GM13977 (cell line): ENCODE data around the gene ACTN4.
A peak's percentile ranks its signal among the peaks of the same experiment; 100 is the strongest.
"Not testable (repeated sequence)": the region's sequence is repeated elsewhere in the genome, so short reads cannot be mapped to it uniquely, and the experiment has no call there.

Source experiments
- DNase-seq: peaks from one replicate; pipeline ENCODE4 v3.0.0; 2012; ENCODE audit warnings: low spot score
- in situ Hi-C: fragments of 300-500 bp; cut with MboI; formaldehyde crosslinking; loops from one replicate; pipeline ENCODE4 v1.12.0; 2022; ENCODE audit warnings: low sequenced_read_pairs, low pct_unique_long_range_greater_than_20kb, mixed read lengths, inconsistent platforms; ENCODE audit not compliant: unreplicated experiment
- TF ChIP-seq, protein P1 (sequence below): IDR thresholded peaks from 2 replicates; pipeline ENCODE4 v1.5.1; 2012; ENCODE audit warnings: mild to moderate bottlenecking, control low read depth; ENCODE audit not compliant: insufficient read depth; ENCODE audit errors: extremely low read depth, missing control alignments

Gene ACTN4

DNA sequence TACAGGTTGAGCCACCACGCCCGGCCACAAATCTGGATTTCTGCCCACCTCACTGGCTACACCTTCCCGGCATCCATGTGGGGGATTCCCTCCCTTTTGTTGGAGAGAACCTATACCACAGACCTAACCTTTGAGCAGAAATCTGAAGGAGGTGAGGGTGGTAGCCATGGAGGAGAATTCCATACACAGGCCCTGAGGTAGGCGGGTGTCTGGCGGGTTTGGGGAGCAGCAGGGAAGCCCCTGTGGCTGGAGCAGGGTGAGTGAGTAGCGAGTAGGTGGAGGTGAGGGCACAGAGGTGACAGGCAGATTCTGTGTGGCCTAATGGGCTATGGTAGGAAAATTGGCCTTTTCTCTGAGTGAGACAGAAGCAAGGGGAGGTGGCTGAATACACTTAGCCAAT lies 17.9 kb upstream of the ACTN4 start:
- in situ Hi-C loops = no loop called here
- TF ChIP-seq, protein P1, sequence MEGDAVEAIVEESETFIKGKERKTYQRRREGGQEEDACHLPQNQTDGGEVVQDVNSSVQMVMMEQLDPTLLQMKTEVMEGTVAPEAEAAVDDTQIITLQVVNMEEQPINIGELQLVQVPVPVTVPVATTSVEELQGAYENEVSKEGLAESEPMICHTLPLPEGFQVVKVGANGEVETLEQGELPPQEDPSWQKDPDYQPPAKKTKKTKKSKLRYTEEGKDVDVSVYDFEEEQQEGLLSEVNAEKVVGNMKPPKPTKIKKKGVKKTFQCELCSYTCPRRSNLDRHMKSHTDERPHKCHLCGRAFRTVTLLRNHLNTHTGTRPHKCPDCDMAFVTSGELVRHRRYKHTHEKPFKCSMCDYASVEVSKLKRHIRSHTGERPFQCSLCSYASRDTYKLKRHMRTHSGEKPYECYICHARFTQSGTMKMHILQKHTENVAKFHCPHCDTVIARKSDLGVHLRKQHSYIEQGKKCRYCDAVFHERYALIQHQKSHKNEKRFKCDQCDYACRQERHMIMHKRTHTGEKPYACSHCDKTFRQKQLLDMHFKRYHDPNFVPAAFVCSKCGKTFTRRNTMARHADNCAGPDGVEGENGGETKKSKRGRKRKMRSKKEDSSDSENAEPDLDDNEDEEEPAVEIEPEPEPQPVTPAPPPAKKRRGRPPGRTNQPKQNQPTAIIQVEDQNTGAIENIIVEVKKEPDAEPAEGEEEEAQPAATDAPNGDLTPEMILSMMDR = no peak

DNA sequence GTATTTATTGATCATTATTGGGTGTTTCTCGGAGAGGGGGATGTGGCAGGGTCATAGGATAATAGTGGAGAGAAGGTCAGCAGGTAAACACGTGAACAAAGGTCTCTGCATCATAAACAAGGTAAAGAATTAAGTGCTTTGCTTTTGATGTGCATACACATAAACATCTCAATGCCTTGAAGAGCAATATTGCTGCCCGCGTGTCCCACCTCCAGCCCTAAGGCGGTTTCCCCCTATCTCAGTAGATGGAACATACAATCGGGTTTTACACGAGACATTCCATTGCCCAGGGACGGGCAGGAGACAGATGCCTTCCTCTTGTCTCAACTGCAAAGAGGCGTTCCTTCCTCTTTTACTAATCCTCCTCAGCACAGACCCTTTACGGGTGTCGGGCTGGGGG lies 16.1 kb upstream of the ACTN4 start:
- not testable (repeated sequence) for DNase-seq
- in situ Hi-C loops = loop anchor here (5.0 kb wide), 1 partner anchor 84 kb away; no protein-coding TSS in a partner anchor

More for the DNA sequence above, 17.9 kb upstream of the ACTN4 start:
- no peak for DNase-seq

DNA sequence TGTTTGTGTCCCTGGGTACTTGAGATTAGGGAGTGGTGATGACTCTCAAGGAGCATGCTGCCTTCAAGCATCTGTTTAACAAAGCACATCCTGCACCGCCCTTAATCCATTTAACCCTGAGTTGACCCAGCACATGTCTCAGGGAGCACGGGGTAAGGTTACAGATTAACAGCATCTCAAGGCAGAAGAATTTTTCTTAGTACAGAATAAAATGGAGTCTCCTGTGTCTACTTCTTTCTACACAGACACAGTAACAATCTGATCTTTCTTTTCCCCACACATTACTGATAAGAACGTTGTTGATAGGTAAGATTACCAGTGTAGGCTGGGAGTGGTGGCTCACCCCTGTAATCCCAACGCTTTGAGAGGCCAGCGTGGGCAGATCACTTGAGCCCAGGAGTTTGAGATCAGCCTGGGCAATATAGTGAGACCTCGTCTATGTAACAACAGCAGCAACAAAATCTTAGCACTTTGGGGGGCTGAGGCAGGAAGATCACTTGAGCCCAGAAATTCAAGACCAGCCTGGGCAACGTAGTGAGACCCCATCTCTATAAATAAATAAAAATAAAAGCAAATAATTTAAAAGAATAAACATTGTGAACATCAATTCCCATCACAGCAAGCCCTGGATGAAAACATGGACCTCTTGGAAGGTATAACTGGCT lies 15.5 kb upstream of the ACTN4 start:
- DNase-seq = not testable (repeated sequence)
- in situ Hi-C loops = loop anchor here (5.0 kb wide), 1 partner anchor 85 kb away; no protein-coding TSS in a partner anchor

DNA sequence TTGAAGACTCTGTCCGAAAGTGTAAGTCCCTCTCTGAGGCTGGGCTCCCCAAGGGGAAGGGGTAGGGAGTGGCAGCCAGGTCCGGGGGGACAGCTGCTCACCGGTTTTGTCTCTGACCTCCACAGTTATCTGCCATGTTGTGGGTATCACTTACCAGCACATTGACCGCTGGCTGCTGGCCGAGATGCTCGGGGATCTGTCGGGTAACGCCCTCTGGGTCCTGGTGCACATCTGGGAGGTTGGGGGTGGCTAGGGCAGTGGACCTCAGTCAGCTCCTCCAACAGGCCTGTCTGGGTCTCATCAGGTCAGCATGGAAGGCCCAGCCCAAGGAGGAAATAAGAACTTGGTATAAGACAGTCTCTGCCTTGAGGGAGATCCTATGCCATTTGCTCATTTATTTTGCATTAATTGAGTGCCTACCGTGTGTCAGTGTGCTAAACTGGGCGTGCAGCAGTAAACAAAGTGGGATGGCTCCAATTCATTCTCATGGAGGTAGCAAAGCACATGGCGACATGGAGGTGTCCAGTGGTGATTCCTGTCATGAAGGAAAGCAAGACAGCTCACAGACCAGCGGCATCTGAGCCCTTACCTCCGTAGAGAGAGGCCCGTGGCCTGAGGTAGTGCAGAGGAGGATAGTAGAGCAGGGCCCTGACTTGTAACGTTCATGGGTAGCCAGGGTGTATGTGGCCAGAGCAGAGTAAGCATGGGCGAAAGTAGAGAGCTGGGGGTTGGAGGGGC lies 14.8 kb upstream of the ACTN4 start:
- TF ChIP-seq, protein P1 = no peak
- no peak for DNase-seq
- in situ Hi-C loops = loop anchor here (5.0 kb wide), 1 partner anchor 85 kb away; no protein-coding TSS in a partner anchor

DNA sequence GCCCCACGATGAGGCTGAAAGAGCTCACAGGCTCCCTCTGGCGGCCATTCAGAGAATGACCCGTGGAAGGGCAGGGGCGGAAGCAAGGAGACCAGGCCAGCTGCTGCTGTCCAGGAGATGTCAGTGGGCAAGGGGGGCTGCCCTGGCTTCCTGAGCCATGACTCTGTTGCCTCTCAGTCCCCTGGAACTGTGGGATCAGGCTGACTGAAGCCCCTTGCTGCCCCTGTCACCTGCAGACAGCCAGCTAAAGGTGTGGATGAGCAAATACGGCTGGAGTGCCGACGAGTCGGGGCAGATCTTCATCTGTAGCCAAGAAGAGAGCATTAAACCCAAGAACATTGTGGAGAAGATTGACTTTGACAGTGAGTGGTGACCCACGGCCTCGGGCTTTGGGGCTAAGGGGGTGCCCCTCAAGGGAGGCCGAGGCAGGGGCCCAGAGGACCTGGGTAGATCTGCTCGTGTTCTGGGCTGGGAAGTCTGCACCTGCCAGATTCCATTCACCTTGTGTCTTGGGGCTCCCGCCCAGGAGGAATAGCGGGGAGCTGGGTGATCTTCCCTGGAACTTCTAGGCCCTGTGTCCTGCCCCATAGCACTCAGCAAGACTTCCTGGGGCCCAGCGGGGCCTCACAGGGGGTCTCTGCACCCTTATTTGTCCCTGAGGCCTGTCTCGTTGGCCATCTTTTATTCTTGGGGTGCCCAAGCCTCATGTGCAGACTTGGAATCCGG lies 12.5 kb upstream of the ACTN4 start:
- in situ Hi-C loops = loop anchor here (5.0 kb wide), 1 partner anchor 88 kb away; no protein-coding TSS in a partner anchor
- TF ChIP-seq, protein P1 = peak; percentile 89
- DNase-seq = peak; percentile 79

DNA sequence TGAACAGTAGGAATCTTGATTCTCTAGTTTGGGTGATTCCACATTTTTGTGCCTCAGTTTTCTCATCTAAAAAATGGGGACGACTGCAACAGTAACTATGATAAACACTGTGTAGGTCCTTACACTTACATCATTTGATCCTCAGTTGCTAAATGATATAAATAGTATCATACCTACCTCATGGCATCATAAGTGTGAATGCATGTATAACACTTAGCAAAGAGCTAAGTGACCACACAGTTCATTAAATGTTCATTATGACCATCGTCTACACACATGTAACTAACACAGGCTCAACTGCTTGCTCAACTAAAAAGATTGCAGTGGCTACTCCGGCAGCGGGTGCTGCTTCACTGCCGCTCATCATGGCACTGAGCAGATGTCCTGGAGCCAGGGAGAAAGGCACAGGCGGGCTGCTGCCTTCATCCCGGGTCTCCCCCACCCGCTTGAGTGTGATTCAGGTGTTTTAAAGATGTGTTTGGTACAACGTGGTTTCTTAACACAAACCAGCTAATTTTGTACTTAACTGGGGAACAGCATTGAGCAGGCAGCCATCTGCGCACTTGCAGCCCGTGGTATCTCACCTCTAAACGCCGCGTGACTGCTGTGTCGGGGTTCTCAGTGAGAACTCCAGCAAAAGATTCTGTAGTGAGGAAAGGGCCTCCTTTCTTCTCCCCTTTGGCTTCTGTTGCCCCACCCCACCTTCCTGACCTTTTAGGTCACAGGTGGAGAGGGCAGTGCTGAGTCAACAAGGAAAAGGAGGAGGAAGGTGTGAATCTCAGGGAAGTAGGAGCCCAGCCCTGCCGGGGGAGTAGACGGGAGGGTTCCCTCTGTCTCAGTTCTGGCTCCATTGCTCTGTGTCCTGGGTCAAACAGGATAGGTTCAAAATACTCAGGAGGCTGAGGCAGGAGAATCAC lies 11.7 kb upstream of the ACTN4 start:
- in situ Hi-C loops = no loop called here

More for the DNA sequence above, 11.7 kb upstream of the ACTN4 start:
- DNase-seq = no peak
- TF ChIP-seq, protein P1 = no peak
